Neural cell (in vitro differentiated cells): ENCODE results near the gene SP110. TPM values are rescaled to one million over a fixed set of nuclear protein-coding genes. Genes with fewer than 3 reads are reported as not detected.

Experiments
- H2AFZ ChIP-seq: fragments of 200-600, 300-800 bp; sonication (generic), shearing (Covaris generic); 2 replicates; pipeline ENCODE4 v1.6.0; 2014; ENCODE audit warnings: low read depth, mild to moderate bottlenecking, antibody characterized with exemption, low read length, moderate library complexity
- H3F3A ChIP-seq: fragments of 200-600 bp; shearing (Covaris generic); 2 replicates; pipeline ENCODE4 v1.6.1; 2016; ENCODE audit warnings: mild to moderate bottlenecking, moderate library complexity, mixed read lengths, antibody characterized with exemption, low read length; ENCODE audit not compliant: insufficient read depth, poor library complexity, severe bottlenecking
- H3K27ac ChIP-seq: fragments of 200-600, 300-800 bp; sonication (generic), shearing (Covaris generic); 2 replicates; pipeline ENCODE4 v1.5.1; 2014; ENCODE audit warnings: mild to moderate bottlenecking, low read length, moderate library complexity
- H3K27me3 ChIP-seq: fragments of 300-800, 200-600 bp; sonication (generic), shearing (Covaris generic); 2 replicates; pipeline ENCODE4 v1.6.0; 2014; ENCODE audit warnings: mild to moderate bottlenecking, low read depth, low read length, moderate library complexity; ENCODE audit not compliant: insufficient read depth
- H3K36me3 ChIP-seq: fragments of 300-800, 200-600 bp; sonication (generic), shearing (Covaris generic); 2 replicates; pipeline ENCODE4 v1.5.1; 2014; ENCODE audit warnings: mild to moderate bottlenecking, antibody characterized with exemption, low read length, moderate library complexity; ENCODE audit not compliant: insufficient read depth
- H3K4me2 ChIP-seq: fragments of 300-800, 200-600 bp; sonication (generic), shearing (Covaris generic); 2 replicates; pipeline ENCODE4 v1.6.0; 2014; ENCODE audit warnings: mild to moderate bottlenecking, low read length
- H3K4me3 ChIP-seq: fragments of 300-800, 200-600 bp; sonication (generic), shearing (Covaris generic); 2 replicates; pipeline ENCODE4 v1.5.1; 2014; ENCODE audit warnings: mild to moderate bottlenecking, low read length, moderate library complexity
- H3K79me2 ChIP-seq: fragments of 200-600 bp; shearing (Covaris generic); replicated peaks from 2 replicates; pipeline ENCODE4 v1.6.0; 2014; ENCODE audit warnings: mild to moderate bottlenecking, low read length, moderate library complexity; ENCODE audit not compliant: insufficient read depth
- H3K9ac ChIP-seq: fragments of 300-800, 200-600 bp; sonication (generic), shearing (Covaris generic); 2 replicates; pipeline ENCODE4 v1.6.1; 2016; ENCODE audit warnings: mild to moderate bottlenecking, low read length, mixed read lengths
- H3K9me2 ChIP-seq: fragments of 200-600 bp; shearing (Covaris generic); 2 replicates; pipeline ENCODE4 v1.6.1; 2016; ENCODE audit warnings: mild to moderate bottlenecking, low read length, mixed read lengths; ENCODE audit not compliant: insufficient read depth
- H3K9me3 ChIP-seq: fragments of 200-600, 300-800 bp; sonication (generic), shearing (Covaris generic); 2 replicates; pipeline ENCODE4 v1.6.1; 2016; ENCODE audit warnings: mild to moderate bottlenecking, mixed run types, low read length, moderate library complexity, mixed read lengths
- H4K20me1 ChIP-seq: fragments of 200-600 bp; shearing (Covaris generic); 2 replicates; pipeline ENCODE4 v1.6.1; 2016; ENCODE audit warnings: mild to moderate bottlenecking, mixed run types; ENCODE audit not compliant: insufficient read depth
- CTCF ChIP-seq: fragments of 450-650 bp; IDR thresholded peaks from 2 replicates; pipeline ENCODE4 v1.5.1; 2014; ENCODE audit warnings: antibody characterized with exemption, mild to moderate bottlenecking, moderate library complexity; ENCODE audit not compliant: poor library complexity, severe bottlenecking
- EP300 ChIP-seq: fragments of 450-650 bp; conservative IDR thresholded peaks from 2 replicates; pipeline ENCODE4 v1.6.1; 2014; ENCODE audit warnings: antibody characterized with exemption, mild to moderate bottlenecking, moderate library complexity; ENCODE audit not compliant: poor library complexity, severe bottlenecking
- EZH2 ChIP-seq: fragments of 200-600, 300-800 bp; shearing (Covaris generic), sonication (generic); IDR thresholded peaks from 2 replicates; pipeline ENCODE4 v1.6.1; 2014; ENCODE audit warnings: antibody characterized with exemption, low read length, borderline replicate concordance, mild to moderate bottlenecking; ENCODE audit not compliant: insufficient read depth, poor library complexity, severe bottlenecking
- MXI1 ChIP-seq: fragments of 450-650 bp; conservative IDR thresholded peaks from 2 replicates; pipeline ENCODE4 v1.6.1; 2014; ENCODE audit warnings: antibody characterized with exemption, mild to moderate bottlenecking; ENCODE audit not compliant: poor library complexity, severe bottlenecking
- POLR2AphosphoS5 ChIP-seq: IDR thresholded peaks from 2 replicates; pipeline ENCODE4 v1.6.1; 2012
- RAD21 ChIP-seq: fragments of 450-650 bp; conservative IDR thresholded peaks from 2 replicates; pipeline ENCODE4 v1.6.1; 2014; ENCODE audit warnings: antibody characterized with exemption, mild to moderate bottlenecking, moderate library complexity
- REST ChIP-seq: IDR thresholded peaks from 2 replicates; pipeline ENCODE4 v1.6.1; 2012; ENCODE audit warnings: borderline replicate concordance
- SMC3 ChIP-seq: fragments of 450-650 bp; conservative IDR thresholded peaks from 2 replicates; pipeline ENCODE4 v1.6.1; 2014; ENCODE audit warnings: antibody characterized with exemption, mild to moderate bottlenecking, moderate library complexity; ENCODE audit not compliant: poor library complexity
- TAF1 ChIP-seq: IDR thresholded peaks from 2 replicates; pipeline ENCODE4 v1.6.1; 2012; ENCODE audit warnings: low read depth
- polyA plus RNA-seq: library from polyadenylated mRNA; depleted of rRNA; stranded (reverse); fragments of >200 nt; gene quantifications from 2 replicates; pipeline ENCODE4 v1.2.3, GENCODE V29; 2014

The SP110 gene
- polyA plus RNA-seq, 1 donor from 2014 or later = not detected

GRCh38 chr2:230205721-230206120, 14.1 kb downstream of the SP110 start:
- H3K9me3 ChIP-seq = no peaks in the 10 kb centered on the region
- no peak overlapping the region for H3K27ac ChIP-seq
- no peaks in the 10 kb centered on the region for H3F3A ChIP-seq
- no peak overlapping the region for H3K4me2 ChIP-seq
- TF ChIP-seq REST (no peak), CTCF (no peak), SMC3 (no peak), EZH2 (no peak)
- no peaks in the 10 kb centered on the region for H4K20me1 ChIP-seq
- no peak overlapping the region for H3K4me3 ChIP-seq
- no peak overlapping the region for H2AFZ ChIP-seq
- H3K36me3 ChIP-seq = no peaks in the 10 kb centered on the region
- H3K27me3 ChIP-seq = no peaks in the 10 kb centered on the region
- H3K79me2 ChIP-seq = no peaks in the 10 kb centered on the region
- no peaks in the 10 kb centered on the region for H3K9me2 ChIP-seq
- no peak overlapping the region for H3K9ac ChIP-seq

- TF ChIP-seq CTCF (no peak), RAD21 (no peak), EP300 (no peak), MXI1 (no peak), REST (no peak), TAF1 (no peak), EZH2 (no peak), SMC3 (no peak), POLR2AphosphoS5 (no peak)
- Histone ChIP-seq H3K36me3 (no peaks in the 10 kb centered on the region), H3K79me2 (no peaks in the 10 kb centered on the region), H2AFZ (no peak overlapping the region), H3K9me3 (no peaks in the 10 kb centered on the region), H3K4me2 (no peak overlapping the region), H3F3A (no peaks in the 10 kb centered on the region), H3K27ac (no peak overlapping the region), H4K20me1 (no peaks in the 10 kb centered on the region), H3K9ac (no peak overlapping the region), H3K9me2 (no peaks in the 10 kb centered on the region), H3K4me3 (no peak overlapping the region), H3K27me3 (no peaks in the 10 kb centered on the region)
These were observed 14.8 kb downstream of the SP110 start for GRCh38 chr2:230205034-230205433.
